Measurements from ENCODE around the gene XPNPEP1.

- TF ChIP-seq, protein P1, sequence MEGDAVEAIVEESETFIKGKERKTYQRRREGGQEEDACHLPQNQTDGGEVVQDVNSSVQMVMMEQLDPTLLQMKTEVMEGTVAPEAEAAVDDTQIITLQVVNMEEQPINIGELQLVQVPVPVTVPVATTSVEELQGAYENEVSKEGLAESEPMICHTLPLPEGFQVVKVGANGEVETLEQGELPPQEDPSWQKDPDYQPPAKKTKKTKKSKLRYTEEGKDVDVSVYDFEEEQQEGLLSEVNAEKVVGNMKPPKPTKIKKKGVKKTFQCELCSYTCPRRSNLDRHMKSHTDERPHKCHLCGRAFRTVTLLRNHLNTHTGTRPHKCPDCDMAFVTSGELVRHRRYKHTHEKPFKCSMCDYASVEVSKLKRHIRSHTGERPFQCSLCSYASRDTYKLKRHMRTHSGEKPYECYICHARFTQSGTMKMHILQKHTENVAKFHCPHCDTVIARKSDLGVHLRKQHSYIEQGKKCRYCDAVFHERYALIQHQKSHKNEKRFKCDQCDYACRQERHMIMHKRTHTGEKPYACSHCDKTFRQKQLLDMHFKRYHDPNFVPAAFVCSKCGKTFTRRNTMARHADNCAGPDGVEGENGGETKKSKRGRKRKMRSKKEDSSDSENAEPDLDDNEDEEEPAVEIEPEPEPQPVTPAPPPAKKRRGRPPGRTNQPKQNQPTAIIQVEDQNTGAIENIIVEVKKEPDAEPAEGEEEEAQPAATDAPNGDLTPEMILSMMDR (conservative IDR thresholded peaks at IDR 0.05; ENCODE audit: low read depth, low read length), result no peak
- no peak for TF ChIP-seq EZH2 (IDR thresholded peaks at IDR 0.05; ENCODE audit: borderline replicate concordance, low read depth, low read length, poor library complexity, severe bottlenecking)
Measured at GRCh38 chr10:109961174-109962001, 38.1 kb upstream of the XPNPEP1 start.
